Spleen (tissue), 11 donors: ENCODE measurements around the gene MAGI2. TPM values are rescaled to one million over a fixed set of nuclear protein-coding genes. Genes with fewer than 3 reads are reported as not detected.

Source experiments
- DNase-seq: peaks from one replicate; pipeline ENCODE4 v3.0.0-alpha.2; 2020
- H3K27ac ChIP-seq, 8 donors: fragments of 200-600 bp; sonication (generic) in 7 of 8; 1 replicate in 4 of 8; 2 replicates in 4 of 8; pipeline versions ENCODE4 v1.5.0 to v1.8.0; 2016 to 2021; ENCODE audit warnings: inconsistent platforms in 4 of 8, mild to moderate bottlenecking in 4 of 8, moderate library complexity in 1 of 8
- H3K27me3 ChIP-seq, 7 donors: fragments of 200-600 bp; sonication (generic) in 6 of 7; replicated peaks in 1 of 7; 1 replicate in 4 of 7; 2 replicates in 3 of 7; pipeline versions ENCODE4 v1.5.0 to v1.8.0; 2016 to 2021; ENCODE audit warnings: inconsistent platforms in 3 of 7, mild to moderate bottlenecking in 1 of 7
- H3K36me3 ChIP-seq, 6 donors: fragments of 200-600 bp; sonication (generic) in 5 of 6; 1 replicate in 4 of 6; 2 replicates in 2 of 6; pipeline versions ENCODE4 v1.5.0 to v1.8.0; 2016 to 2021; ENCODE audit warnings: inconsistent platforms in 2 of 6
- H3K4me1 ChIP-seq, 6 donors: fragments of 200-600 bp; sonication (generic) in 5 of 6; 1 replicate in 3 of 6; 2 replicates in 3 of 6; pipeline versions ENCODE4 v1.5.0 to v1.8.0; 2016 to 2021; ENCODE audit warnings: inconsistent platforms in 3 of 6
- H3K4me3 ChIP-seq, 8 donors: fragments of 200-600 bp; sonication (generic) in 7 of 8; 1 replicate in 4 of 8; 2 replicates in 4 of 8; pipeline versions ENCODE4 v1.5.0 to v1.8.0; 2016 to 2021; ENCODE audit warnings: inconsistent platforms in 4 of 8, mild to moderate bottlenecking in 4 of 8, moderate library complexity in 2 of 8
- H3K9me3 ChIP-seq, 8 donors: fragments of 200-600 bp; sonication (generic) in 7 of 8; 1 replicate in 4 of 8; 2 replicates in 4 of 8; pipeline versions ENCODE4 v1.5.0 to v1.8.0; 2016 to 2021; ENCODE audit warnings: inconsistent platforms in 4 of 8
- CTCF ChIP-seq, 11 experiments: fragments of 200-600 bp in 7 of 11; fragments of 450-650 bp in 4 of 11; sonication (generic) in 4 of 11; IDR thresholded peaks in 8 of 11; conservative IDR thresholded peaks in 3 of 11; 1 replicate in 7 of 11; 2 replicates in 4 of 11; pipeline versions ENCODE4 v1.4.0 to v1.8.0; 2016 to 2021; ENCODE audit warnings: antibody characterized with exemption in 11 of 11, inconsistent platforms in 4 of 11, mild to moderate bottlenecking in 1 of 11
- POLR2A ChIP-seq, 3 donors: fragments of 450-650 bp; IDR thresholded peaks; one replicate each; pipeline ENCODE4 v1.5.1; 2017; ENCODE audit warnings: antibody characterized with exemption in 3 of 3, mild to moderate bottlenecking in 1 of 3
- POLR2AphosphoS5 ChIP-seq, 3 donors: sonication (generic); formaldehyde crosslinking; IDR thresholded peaks; one replicate each; pipeline ENCODE4 v1.5.1; 2017; ENCODE audit warnings: antibody characterized with exemption in 3 of 3
- WGBS, 5 donors: extraction: QIAGEN DNeasy Blood & Tissue Kit in 3 of 5; methylation state at CpG; one replicate each; pipeline versions ENCODE4 v1.1.5 to v1.1.7; 2013 to 2018; 5-methylcytosine and 5-hydroxymethylcytosine counted together
- intact Hi-C: fragments of 100-400 bp; cut with DNase I; formaldehyde crosslinking; loops from one replicate; pipeline ENCODE4 v1.15.0; 2023; ENCODE audit warnings: low total_unique reads
- polyA plus RNA-seq, 3 donors: library from polyadenylated mRNA; stranded (reverse); fragments of 200-250 nt; gene quantifications; one replicate each; pipeline ENCODE4 v1.2.1, GENCODE V29; 2013
- total RNA-seq, 7 donors: library from RNA; depleted of rRNA in 3 of 7; stranded (reverse); fragments of >200 nt in 3 of 7; fragmentation: NEBNext Ultra II Directional in 4 of 7; extraction: Animal tissue kit (Norgen Biotek cat#: 25700) in 4 of 7; gene quantifications; one replicate each; pipeline versions ENCODE4 v1.1.0 to v1.2.1, GENCODE V29; 2016 to 2021
- donor health status: healthy with polysubstance abuse.
- donor health status: DM: no; HTN: no; CAD: no; lungs with moderate emphysema.
- donor health status: DM: no; HTN: no; CAD: no.
- donor health status: Bipolar disorder and iron deficiency.
- donor health status: healthy.
- donor health status: DM: no; HTN: no; CAD: no.
- donor health status: DM: yes; HTN: yes; CAD: no.

Gene MAGI2
- total and polyA plus RNA-seq, 10 donors = 0.74 to 18.1 (median 11.1) TPM

- H3K9me3 ChIP-seq = peaks cover 0 to 7% (median 4%) of the 10 kb centered on the region in 8 donors
- intact Hi-C loops = no loop called here
- H3K27me3 ChIP-seq = no peaks in the 10 kb centered on the region
- no peak overlapping the region for H3K4me3 ChIP-seq
- TF ChIP-seq POLR2A (IDR thresholded peaks at IDR 0.05) (no peak), CTCF (IDR thresholded peaks at IDR 0.05 in 8 of 11, conservative IDR thresholded peaks at IDR 0.05 in 3 of 11) (no peak), POLR2AphosphoS5 (IDR thresholded peaks at IDR 0.05) (no peak)
- H3K27ac ChIP-seq = no peak overlapping the region
- no peak for DNase-seq
- no peaks in the 10 kb centered on the region for H3K36me3 ChIP-seq
- no peaks in the 10 kb centered on the region for H3K4me1 ChIP-seq
Observed at GRCh38 chr7:78864339-78864738, 589.1 kb downstream of the MAGI2 start.

- H3K27me3 ChIP-seq = no peaks in the 10 kb centered on the region
- no peaks in the 10 kb centered on the region for H3K36me3 ChIP-seq
- intact Hi-C loops = no loop called here
- no peak overlapping the region for H3K4me3 ChIP-seq
- H3K4me1 ChIP-seq = no peaks in the 10 kb centered on the region
- no peak overlapping the region for H3K27ac ChIP-seq
- WGBS, 5 donors = 45 to 68% (median 58%) methylated on average over 1 of the region's 1 CpG
- DNase-seq = no peak
- TF ChIP-seq CTCF (IDR thresholded peaks at IDR 0.05 in 8 of 11, conservative IDR thresholded peaks at IDR 0.05 in 3 of 11) (no peak), POLR2AphosphoS5 (IDR thresholded peaks at IDR 0.05) (no peak), POLR2A (IDR thresholded peaks at IDR 0.05) (no peak)
- peaks cover 0 to 5% (median 0%) of the 10 kb centered on the region in 8 donors for H3K9me3 ChIP-seq
Observed at GRCh38 chr7:78863281-78863680, 590.2 kb downstream of the MAGI2 start.

GRCh38 chr7:78862411-78862900 lies 591.0 kb downstream of the MAGI2 start:
- no peaks in the 10 kb centered on the region for H3K4me1 ChIP-seq
- WGBS, 5 donors = 68 to 90% (median 78%) methylated on average over 3 of the region's 3 CpGs

GRCh38 chr7:78852951-78853350 lies 600.5 kb downstream of the MAGI2 start:
- Histone ChIP-seq H3K27me3 (no peaks in the 10 kb centered on the region), H3K4me1 (no peaks in the 10 kb centered on the region), H3K4me3 (no peak overlapping the region), H3K9me3 (peaks cover 0 to 6% (median 0%) of the 10 kb centered on the region in 8 donors), H3K27ac (no peak overlapping the region), H3K36me3 (no peaks in the 10 kb centered on the region)
- DNase-seq = no peak
- no peak for TF ChIP-seq CTCF (IDR thresholded peaks at IDR 0.05 in 8 of 11, conservative IDR thresholded peaks at IDR 0.05 in 3 of 11)
- no peak for TF ChIP-seq POLR2A (IDR thresholded peaks at IDR 0.05)
- TF ChIP-seq POLR2AphosphoS5 (IDR thresholded peaks at IDR 0.05) = no peak
- intact Hi-C loops = no loop called here
- 78 to 92% (median 86%) methylated on average over 6 of the region's 6 CpGs for WGBS, 5 donors

More at GRCh38 chr7:78862411-78862900, 591.0 kb downstream of the MAGI2 start:
- no peaks in the 10 kb centered on the region for H3K36me3 ChIP-seq
- H3K27me3 ChIP-seq = no peaks in the 10 kb centered on the region
- TF ChIP-seq CTCF (IDR thresholded peaks at IDR 0.05 in 8 of 11, conservative IDR thresholded peaks at IDR 0.05 in 3 of 11) = no peak
- TF ChIP-seq POLR2A (IDR thresholded peaks at IDR 0.05) = no peak
- no peak for TF ChIP-seq POLR2AphosphoS5 (IDR thresholded peaks at IDR 0.05)
- H3K27ac ChIP-seq = no peak overlapping the region
- H3K9me3 ChIP-seq = peaks cover 0 to 5% (median 0%) of the 10 kb centered on the region in 8 donors
- intact Hi-C loops = no loop called here
- no peak overlapping the region for H3K4me3 ChIP-seq
- DNase-seq = no peak
